HG03571 (cell line): ENCODE data around the gene ZBTB1.
A peak's percentile ranks its signal among the peaks of the same experiment; 100 is the strongest.

ENCODE experiments used
- ATAC-seq: cut with Tn5 transposase; IDR thresholded peaks from one replicate; pipeline ENCODE4 v1.9.1; 2021; ENCODE audit not compliant: unreplicated experiment

Gene ZBTB1

GRCh38 chr14:64504310-64504896 lies at the start of gene ZBTB1:
Gene ZBTB1, plus strand, starts transcription at chr14:64504770. Its CDS starts 16,735 bp downstream, at chr14:64521505.
- ATAC-seq: peak; percentile 27

GRCh38 chr14:64459405-64460136 lies 45.0 kb upstream of the ZBTB1 start:
- ATAC-seq: no peak

GRCh38 chr14:64461221-64461620 lies 43.3 kb upstream of the ZBTB1 start:
- no peak for ATAC-seq

- no peak for ATAC-seq
These were observed 41.4 kb upstream of the ZBTB1 start for GRCh38 chr14:64463195-64463594.

- no peak for ATAC-seq
These were observed 40.7 kb upstream of the ZBTB1 start for GRCh38 chr14:64463873-64464272.

GRCh38 chr14:64464651-64465050 lies 39.9 kb upstream of the ZBTB1 start:
- no peak for ATAC-seq

- peak; percentile 60 for ATAC-seq
These were observed 39.3 kb upstream of the ZBTB1 start, which contains the start of gene AKAP5 for GRCh38 chr14:64465191-64465822. Gene AKAP5, plus strand, starts transcription at chr14:64465499. Its CDS starts 2,896 bp downstream, at chr14:64468395.

- no peak for ATAC-seq
These were observed 38.6 kb upstream of the ZBTB1 start for GRCh38 chr14:64465831-64466554.

- ATAC-seq: no peak
These were observed 37.5 kb upstream of the ZBTB1 start for GRCh38 chr14:64467101-64467500.

GRCh38 chr14:64467566-64467965 lies 37.0 kb upstream of the ZBTB1 start:
- ATAC-seq: no peak

GRCh38 chr14:64468451-64468850 lies 36.1 kb upstream of the ZBTB1 start:
- ATAC-seq: no peak

GRCh38 chr14:64474041-64474440 lies 30.5 kb upstream of the ZBTB1 start:
- no peak for ATAC-seq

GRCh38 chr14:64474698-64475097 lies 29.9 kb upstream of the ZBTB1 start:
- ATAC-seq: no peak

GRCh38 chr14:64475585-64476273 lies 28.8 kb upstream of the ZBTB1 start:
- no peak for ATAC-seq

GRCh38 chr14:64476438-64476837 lies 28.1 kb upstream of the ZBTB1 start:
- no peak for ATAC-seq

- ATAC-seq: no peak
These were observed 25.8 kb upstream of the ZBTB1 start for GRCh38 chr14:64478634-64479250.

GRCh38 chr14:64488590-64489099 lies 15.9 kb upstream of the ZBTB1 start:
- ATAC-seq: no peak

GRCh38 chr14:64491637-64492036 lies 12.9 kb upstream of the ZBTB1 start:
- no peak for ATAC-seq

GRCh38 chr14:64493455-64493854 lies 11.1 kb upstream of the ZBTB1 start:
- no peak for ATAC-seq

- no peak for ATAC-seq
These were observed 9.3 kb upstream of the ZBTB1 start for GRCh38 chr14:64495252-64495651.
